GM21723 (cell line): ENCODE results near the gene EVC2.
"Not testable (repeated sequence)": the region's sequence is repeated elsewhere in the genome, so short reads cannot be mapped to it uniquely, and the experiment has no call there.

Experiments
- ATAC-seq: cut with Tn5 transposase; IDR thresholded peaks from one replicate; pipeline ENCODE4 v1.9.1; 2021; ENCODE audit warnings: mild to moderate bottlenecking, moderate library complexity; ENCODE audit not compliant: unreplicated experiment

EVC2 gene

DNA sequence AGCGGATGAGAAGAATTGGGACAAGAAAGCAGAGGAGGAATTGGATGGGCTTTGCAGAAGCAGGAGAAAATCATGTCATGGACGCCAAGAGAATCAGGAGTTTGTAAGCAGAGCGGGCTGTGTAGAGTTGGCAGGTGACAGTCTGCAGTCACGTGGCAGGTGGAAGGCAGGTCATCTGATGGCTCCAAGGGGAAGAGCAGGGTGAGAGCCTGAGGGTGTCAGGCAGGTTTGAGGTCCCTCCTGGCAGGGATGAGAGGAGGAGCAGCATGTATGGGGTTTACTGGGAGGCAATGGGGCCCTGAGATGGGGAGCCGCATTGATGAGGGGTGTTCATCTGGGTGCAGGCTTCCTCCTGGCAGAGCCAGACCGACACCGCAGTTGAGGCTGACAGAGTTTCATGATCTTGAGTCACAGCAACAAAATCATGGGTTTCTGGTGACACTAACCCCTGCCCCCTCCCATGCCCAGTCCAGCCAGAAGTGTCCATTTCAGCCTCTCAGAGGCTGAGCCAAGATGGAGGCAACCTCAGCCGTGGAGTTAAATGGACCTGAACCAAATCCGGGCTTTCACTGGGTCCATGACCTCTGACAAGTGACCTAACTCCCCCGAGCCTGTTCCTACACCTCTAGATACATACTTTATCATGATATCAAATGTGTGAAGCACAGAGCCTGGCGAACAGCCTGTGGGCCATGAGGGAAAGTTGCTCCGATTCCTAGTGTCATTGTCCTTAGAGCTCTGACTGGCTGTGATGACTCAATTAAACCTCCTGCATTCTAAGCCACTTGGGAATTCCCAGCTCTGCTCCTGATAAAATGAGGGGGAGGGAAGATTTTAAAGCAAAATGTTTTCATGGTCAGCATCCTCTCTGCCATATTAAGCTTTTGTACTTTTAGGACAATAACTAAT is 38.7 kb upstream of the EVC2 start:
- ATAC-seq, result no peak

- ATAC-seq, result no peak
Observed at GRCh38 chr4:5746250-5746649, 37.9 kb upstream of the EVC2 start.

- no peak for ATAC-seq
Observed at GRCh38 chr4:5742968-5743367, 34.6 kb upstream of the EVC2 start.

GRCh38 chr4:5742388-5742787 is 34.0 kb upstream of the EVC2 start:
- no peak for ATAC-seq

DNA sequence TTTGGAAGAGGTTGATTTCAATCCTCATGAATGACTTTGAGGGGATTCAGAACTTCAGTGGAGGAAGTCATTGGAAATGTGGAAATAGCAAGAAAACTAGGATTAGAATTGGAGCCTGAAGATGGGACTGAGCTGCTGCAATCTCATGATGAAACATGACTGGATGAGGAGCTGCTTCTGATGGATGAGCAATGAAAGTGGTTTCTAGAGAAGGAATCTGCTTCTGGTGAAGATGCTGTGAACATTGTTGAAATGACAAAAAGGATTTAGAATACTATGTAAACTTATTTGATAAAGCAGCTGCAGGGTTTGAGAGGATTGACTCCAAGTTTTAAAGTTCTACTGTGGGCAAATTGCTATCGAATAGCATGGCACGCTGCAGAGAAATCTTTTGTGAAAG is 29.7 kb upstream of the EVC2 start:
- no peak for ATAC-seq

GRCh38 chr4:5735463-5735862 is 27.1 kb upstream of the EVC2 start:
- no peak for ATAC-seq

DNA sequence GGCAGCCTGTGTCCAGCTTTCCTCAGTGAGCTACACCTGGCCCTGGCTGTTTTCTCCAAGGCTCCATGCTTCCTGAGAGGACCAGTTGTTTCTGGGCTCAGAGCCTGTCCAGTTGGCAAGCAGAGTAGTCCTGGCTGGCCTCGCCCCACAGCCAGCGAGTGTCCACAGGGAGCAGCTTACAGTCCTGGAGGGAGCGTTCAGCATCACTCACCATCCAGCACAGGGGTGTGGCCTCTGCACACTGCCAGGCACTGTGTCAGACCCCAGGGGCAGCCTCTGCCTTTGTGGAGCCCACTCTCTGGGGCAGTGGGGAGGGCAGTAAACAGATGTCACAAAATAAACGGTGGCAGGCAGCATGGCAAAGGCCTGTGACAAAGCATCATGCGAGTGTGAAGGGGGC is 26.5 kb upstream of the EVC2 start:
- no peak for ATAC-seq

DNA sequence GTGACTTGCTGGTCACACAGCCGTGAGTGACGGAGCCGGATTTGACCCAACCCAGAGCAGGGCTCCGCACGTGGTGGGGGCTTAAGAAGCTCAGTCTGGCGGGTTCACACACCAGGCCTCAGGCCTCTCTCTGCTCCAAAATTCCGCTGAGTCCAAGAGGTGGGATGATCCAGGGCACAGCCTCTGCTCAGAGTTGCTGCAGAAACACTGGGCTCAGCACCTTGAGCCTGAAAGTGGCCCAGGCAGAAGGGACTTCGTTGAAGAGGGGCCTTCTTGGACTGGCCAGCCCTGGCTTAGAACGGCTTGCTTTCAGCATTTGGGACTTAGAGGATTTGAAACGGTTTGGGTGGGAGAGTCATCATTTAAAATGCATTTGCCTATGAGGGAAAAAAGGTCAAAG is 23.8 kb upstream of the EVC2 start:
- no peak for ATAC-seq

DNA sequence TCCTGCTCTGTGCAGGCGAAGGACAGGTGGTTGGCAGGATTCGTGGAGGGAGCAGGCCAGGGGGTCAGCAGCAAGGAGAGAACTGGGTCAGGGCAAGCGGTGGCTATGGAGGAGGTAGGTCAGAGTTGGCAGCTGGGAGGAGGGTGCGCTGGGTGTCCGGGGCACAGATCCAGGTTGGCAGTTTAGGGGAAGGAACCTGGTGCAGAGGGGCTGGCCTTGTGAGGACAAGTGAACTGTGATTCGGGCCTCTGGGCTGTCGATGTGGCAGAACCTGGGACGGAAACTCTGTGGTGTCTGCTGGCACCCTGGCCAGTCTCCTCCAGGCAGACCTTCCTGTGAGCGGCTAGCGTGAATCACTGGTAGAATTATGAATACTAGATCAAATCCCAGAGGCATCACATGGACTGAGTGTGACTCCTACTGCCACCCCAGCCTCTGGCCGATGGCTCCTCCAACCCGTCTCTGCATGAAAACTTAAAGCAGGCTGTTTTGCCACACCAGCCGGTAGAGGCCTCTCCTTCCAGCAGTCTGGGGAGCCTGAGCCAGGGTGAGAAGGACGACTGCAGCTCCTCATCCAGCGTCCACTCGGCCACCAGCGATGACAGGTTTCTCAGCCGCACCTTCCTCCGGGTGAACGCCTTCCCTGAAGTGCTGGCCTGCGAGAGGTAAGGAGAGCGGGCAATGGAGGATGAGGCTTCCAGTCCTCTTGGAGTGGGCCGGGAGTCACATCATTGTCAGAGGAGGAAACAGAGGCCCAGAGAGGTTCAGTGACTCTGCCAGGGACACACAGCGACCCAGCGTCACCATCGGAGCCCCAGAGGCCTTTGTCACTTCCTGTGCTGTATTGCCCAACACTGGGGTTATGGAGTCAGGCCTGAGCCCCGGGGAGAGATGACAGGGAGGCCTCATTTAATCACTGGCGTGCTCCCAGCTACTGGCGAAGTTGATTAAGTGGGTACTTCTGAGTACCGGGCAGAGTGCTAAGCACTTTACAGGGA is 22.9 kb upstream of the EVC2 start:
- no peak for ATAC-seq

DNA sequence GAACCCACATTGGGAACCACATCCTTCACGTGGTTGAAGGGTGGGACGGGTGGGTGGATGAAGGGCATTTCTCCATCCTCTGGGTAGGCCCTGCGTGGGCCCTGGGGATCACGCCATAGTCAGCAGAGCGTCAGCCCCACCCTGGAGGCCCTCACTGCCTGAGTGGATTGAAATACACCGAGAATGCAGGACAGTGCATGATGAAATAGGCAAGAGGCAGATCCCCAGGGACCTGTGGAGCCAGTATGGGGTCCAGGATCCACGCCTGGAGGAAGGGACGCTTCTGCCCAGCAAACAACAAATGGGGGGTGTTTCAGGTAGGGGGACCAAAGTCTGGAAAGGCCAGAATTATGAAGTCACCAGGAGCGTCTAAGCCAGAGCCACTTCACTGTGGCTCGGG is 22.1 kb upstream of the EVC2 start:
- ATAC-seq, result no peak

DNA sequence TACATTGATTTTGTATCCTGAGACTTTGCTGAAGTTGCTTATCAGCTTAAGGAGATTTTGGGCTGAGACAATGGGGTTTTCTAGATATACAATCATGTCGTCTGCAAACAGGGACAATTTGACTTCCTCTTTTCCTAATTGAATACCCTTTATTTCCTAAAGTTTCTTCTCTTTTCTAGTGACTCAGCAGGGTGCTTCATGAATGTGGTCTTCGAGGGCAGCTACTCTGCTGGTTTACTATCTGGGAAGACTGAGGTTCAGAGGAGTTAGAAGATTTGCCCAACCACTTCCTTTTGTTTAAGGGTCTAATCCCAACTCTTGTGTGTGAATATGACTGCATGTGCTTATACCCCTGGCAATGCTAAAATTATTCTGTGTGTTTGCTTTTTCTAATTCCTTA is 20.1 kb upstream of the EVC2 start:
- not testable (repeated sequence) for ATAC-seq

DNA sequence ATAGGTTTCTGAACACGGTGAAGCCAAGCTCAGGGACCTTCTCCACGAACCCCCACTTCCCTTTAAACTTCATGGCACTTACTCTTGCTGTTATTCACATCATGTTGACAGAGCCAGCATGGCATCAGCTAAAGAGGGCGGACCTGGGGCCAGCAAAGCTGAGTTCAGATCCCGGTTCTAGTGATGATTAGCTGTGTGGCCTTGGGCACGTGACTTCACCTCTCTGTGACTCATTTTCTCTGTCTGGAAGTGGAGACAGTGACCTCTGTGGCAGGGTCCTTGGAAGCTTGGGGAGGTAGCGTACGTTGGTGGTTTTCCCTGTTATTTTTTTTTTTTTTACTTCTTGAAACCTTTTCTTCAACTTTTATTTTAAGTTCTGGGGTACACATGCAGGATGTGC is 16.0 kb upstream of the EVC2 start:
- no peak for ATAC-seq

DNA sequence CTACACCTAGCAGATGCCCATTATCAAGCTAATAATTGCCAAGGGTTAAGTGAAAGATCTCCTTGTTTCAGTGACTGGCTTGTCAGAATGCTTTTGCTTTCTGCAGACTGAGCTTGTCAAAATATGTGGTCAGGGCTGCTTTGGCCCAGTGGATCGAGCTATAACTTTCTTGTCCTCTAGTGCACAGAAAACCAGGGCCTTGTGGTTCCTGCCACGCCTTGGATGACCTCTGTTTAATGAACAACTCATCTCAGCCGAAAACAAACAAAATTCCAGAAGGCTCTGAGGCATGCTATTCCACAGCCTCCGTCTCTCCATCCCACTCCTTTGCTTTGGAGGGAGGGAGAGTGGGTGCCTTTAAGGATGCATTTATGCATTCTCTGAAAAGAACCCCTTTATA is 14.0 kb upstream of the EVC2 start:
- no peak for ATAC-seq

- no peak for ATAC-seq
Observed at GRCh38 chr4:5721923-5722322, 13.6 kb upstream of the EVC2 start.

GRCh38 chr4:5720980-5721379 is 12.6 kb upstream of the EVC2 start:
- no peak for ATAC-seq

GRCh38 chr4:5720157-5720850 is 11.9 kb upstream of the EVC2 start:
- no peak for ATAC-seq

- no peak for ATAC-seq
Observed at GRCh38 chr4:5719350-5720055, 11.1 kb upstream of the EVC2 start.

- no peak for ATAC-seq
Observed at GRCh38 chr4:5718411-5718810, 10.1 kb upstream of the EVC2 start.

- no peak for ATAC-seq
Observed at GRCh38 chr4:5717449-5718158, 9.2 kb upstream of the EVC2 start.

- no peak for ATAC-seq
Observed at GRCh38 chr4:5716391-5716790, 8.0 kb upstream of the EVC2 start.
